GM23338 (cell line): ENCODE data around the gene ATF1. TPM values are rescaled to one million over a fixed set of nuclear protein-coding genes. Genes with fewer than 3 reads are reported as not detected.

Experiments
- ATAC-seq: fragments of 200-7000 bp; cut with Tn5 transposase; 3 replicates; pipeline ENCODE4 v1.9.1; 2020
- DNase-seq: peaks from one replicate; pipeline ENCODE4 v3.0.0-alpha.2; 2015; ENCODE audit warnings: low spot score
- H2AFZ ChIP-seq: fragments of 200-600 bp; sonication (generic); 2 replicates; pipeline ENCODE4 v1.8.0; 2016; ENCODE audit warnings: antibody characterized with exemption, mild to moderate bottlenecking, moderate library complexity
- H3F3A ChIP-seq: fragments of 200-600 bp; sonication (generic); replicated peaks from 2 replicates; pipeline ENCODE4 v1.8.0; 2017; ENCODE audit warnings: antibody characterized with exemption, mixed run types, low read depth
- H3K27ac ChIP-seq: fragments of 200-600 bp; sonication (generic); 2 replicates; pipeline ENCODE4 v1.6.1; 2016; ENCODE audit warnings: low read depth
- H3K27me3 ChIP-seq: fragments of 200-600 bp; sonication (generic); 2 replicates; pipeline ENCODE4 v1.8.0; 2016; ENCODE audit warnings: mild to moderate bottlenecking, mixed run types, moderate library complexity; ENCODE audit not compliant: insufficient read depth
- H3K36me3 ChIP-seq: fragments of 200-600 bp; sonication (generic); 2 replicates; pipeline ENCODE4 v1.8.0; 2016; ENCODE audit warnings: mild to moderate bottlenecking; ENCODE audit not compliant: insufficient read depth
- H3K4me1 ChIP-seq: fragments of 200-600 bp; sonication (generic); 2 replicates; pipeline ENCODE4 v1.8.0; 2016; ENCODE audit warnings: mild to moderate bottlenecking, moderate library complexity; ENCODE audit not compliant: insufficient read depth
- H3K4me2 ChIP-seq: fragments of 200-600 bp; sonication (generic); 2 replicates; pipeline ENCODE4 v1.7.1; 2017; ENCODE audit warnings: mixed run types
- H3K4me3 ChIP-seq: fragments of 200-600 bp; sonication (generic); 2 replicates; pipeline ENCODE4 v1.6.1; 2016; ENCODE audit warnings: mixed run types
- H3K79me2 ChIP-seq: fragments of 200-600 bp; sonication (generic); replicated peaks from 2 replicates; pipeline ENCODE4 v1.8.0; 2017; ENCODE audit warnings: mild to moderate bottlenecking; ENCODE audit not compliant: insufficient read depth
- H3K9me2 ChIP-seq: fragments of 200-600 bp; sonication (generic); 2 replicates; pipeline ENCODE4 v1.8.0; 2017; ENCODE audit not compliant: insufficient read depth
- H4K20me1 ChIP-seq: fragments of 200-600 bp; sonication (generic); replicated peaks from 2 replicates; pipeline ENCODE4 v1.8.0; 2017; ENCODE audit warnings: mild to moderate bottlenecking; ENCODE audit not compliant: insufficient read depth
- H3K27ac Mint-ChIP-seq: 2 replicates; pipeline ENCODE4 v1.8.0; 2020; ENCODE audit warnings: inconsistent platforms, mild to moderate bottlenecking, moderate library complexity, mixed read lengths
- H3K27me3 Mint-ChIP-seq: 3 replicates; pipeline ENCODE4 v1.8.0; 2022; ENCODE audit warnings: low read depth, mild to moderate bottlenecking, moderate library complexity, mixed read lengths, inconsistent platforms; ENCODE audit not compliant: insufficient read depth, poor library complexity
- H3K36me3 Mint-ChIP-seq: 3 replicates; pipeline ENCODE4 v1.8.0; 2021; ENCODE audit warnings: low read depth, mild to moderate bottlenecking, inconsistent platforms, moderate library complexity, mixed read lengths
- H3K4me1 Mint-ChIP-seq: 3 replicates; pipeline ENCODE4 v1.8.0; 2020; ENCODE audit warnings: mild to moderate bottlenecking, inconsistent platforms, mixed read lengths
- H3K4me3 Mint-ChIP-seq: 3 replicates; pipeline ENCODE4 v1.8.0; 2021; ENCODE audit warnings: moderate library complexity, mild to moderate bottlenecking, inconsistent platforms, mixed read lengths
- H3K9me3 Mint-ChIP-seq: 3 replicates; pipeline ENCODE4 v1.8.0; 2020; ENCODE audit warnings: moderate library complexity, mild to moderate bottlenecking, inconsistent platforms, mixed read lengths
- CREB1 ChIP-seq: fragments of 250-450 bp; sonication (Bioruptor Pico); IDR thresholded peaks from 2 replicates; pipeline ENCODE4 v1.5.0; 2020; ENCODE audit warnings: low read depth, mild to moderate bottlenecking, moderate library complexity
- ETS1 ChIP-seq: IDR thresholded peaks from 2 replicates; pipeline ENCODE4 v1.6.1; 2016; ENCODE audit warnings: antibody characterized with exemption
- EZH2phosphoT487 ChIP-seq: fragments of 200-600 bp; sonication (generic); IDR thresholded peaks from one replicate; pipeline ENCODE4 v1.8.1; 2018; ENCODE audit warnings: antibody characterized with exemption; ENCODE audit not compliant: unreplicated experiment
- JUNB ChIP-seq: IDR thresholded peaks from one replicate; pipeline ENCODE4 v1.6.1; 2016; ENCODE audit warnings: antibody characterized with exemption; ENCODE audit not compliant: unreplicated experiment
- NANOG ChIP-seq: IDR thresholded peaks from 2 replicates; pipeline ENCODE4 v1.6.1; 2016; ENCODE audit warnings: antibody characterized with exemption, borderline replicate concordance
- POLR2AphosphoS5 ChIP-seq: IDR thresholded peaks from 2 replicates; pipeline ENCODE4 v1.6.1; 2016; ENCODE audit warnings: antibody characterized with exemption, low read depth
- STAT1 ChIP-seq: IDR thresholded peaks from one replicate; pipeline ENCODE4 v1.6.1; 2016; ENCODE audit warnings: antibody characterized with exemption; ENCODE audit not compliant: unreplicated experiment
- ZNF114 ChIP-seq: fragments of 250-450 bp; sonication (Bioruptor Pico); IDR thresholded peaks from 2 replicates; pipeline ENCODE4 v1.5.0; 2020; ENCODE audit warnings: mild to moderate bottlenecking, moderate library complexity
- ZNF331 ChIP-seq: fragments of 250-450 bp; sonication (Bioruptor Pico); IDR thresholded peaks from 2 replicates; pipeline ENCODE4 v1.5.0; 2020; ENCODE audit warnings: low read depth, mild to moderate bottlenecking, moderate library complexity
- polyA plus RNA-seq: library from polyadenylated mRNA; unstranded; fragments of >200 nt; fragmentation: Nextera tagmentation; extraction: Ambion mirVana; gene quantifications from 2 replicates; pipeline ENCODE4 v1.2.1, GENCODE V29; 2016
- total RNA-seq: library from RNA; depleted of rRNA; stranded (reverse); fragments of >200 nt; shearing (Covaris generic); gene quantifications from 2 replicates; pipeline ENCODE4 v1.2.3, GENCODE V29; 2014
- TF ChIP-seq, protein P1 (sequence below): fragments of 250-450 bp; sonication (Bioruptor Pico); IDR thresholded peaks from 2 replicates; pipeline ENCODE4 v1.5.0; 2020; ENCODE audit warnings: mild to moderate bottlenecking, moderate library complexity
- TF ChIP-seq, protein P2 (sequence below), 2 experiments: fragments of 200-600 bp in 1 of 2; sonication (generic) in 1 of 2; conservative IDR thresholded peaks; 2 replicates each; pipeline versions ENCODE4 v1.5.1 to v1.6.1; 2016 to 2017; ENCODE audit warnings: antibody characterized with exemption in 2 of 2, low read depth in 2 of 2, mild to moderate bottlenecking in 2 of 2, moderate library complexity in 1 of 2
- TF ChIP-seq, protein P3 (sequence below): IDR thresholded peaks from one replicate; pipeline ENCODE4 v1.6.1; 2018; ENCODE audit warnings: antibody characterized with exemption; ENCODE audit not compliant: unreplicated experiment

Gene ATF1
- total and polyA plus RNA-seq, 2 experiments from 2014 or later: 17.5 to 22.7 TPM

DNA sequence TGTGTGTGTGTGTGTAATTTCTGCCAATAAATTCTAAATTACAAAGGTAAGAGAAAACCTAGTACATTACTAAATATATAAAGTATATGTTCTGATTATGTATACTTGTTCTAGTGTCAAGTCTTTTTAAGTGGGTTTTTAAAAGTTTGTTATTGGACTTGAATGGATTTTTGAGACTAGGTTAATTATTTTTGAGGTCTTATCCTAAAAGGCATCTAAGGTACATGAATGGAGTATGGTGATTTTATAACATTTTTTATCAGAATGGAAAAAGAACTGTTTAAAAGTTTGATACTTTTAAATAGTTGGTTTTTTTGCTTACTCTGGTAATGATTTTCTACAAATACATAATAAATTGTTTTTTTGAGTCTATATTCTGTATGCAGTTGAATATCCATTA lies 56.3 kb downstream of the ATF1 start:
- H3K27ac Mint-ChIP-seq: no peak overlapping the region
- TF ChIP-seq CREB1 (no peak), NANOG (no peak), ZNF114 (no peak), STAT1 (no peak), EZH2phosphoT487 (no peak), JUNB (no peak), ETS1 (no peak), ZNF331 (CRISPR knock-in tag) (no peak), POLR2AphosphoS5 (no peak)
- TF ChIP-seq, protein P1, sequence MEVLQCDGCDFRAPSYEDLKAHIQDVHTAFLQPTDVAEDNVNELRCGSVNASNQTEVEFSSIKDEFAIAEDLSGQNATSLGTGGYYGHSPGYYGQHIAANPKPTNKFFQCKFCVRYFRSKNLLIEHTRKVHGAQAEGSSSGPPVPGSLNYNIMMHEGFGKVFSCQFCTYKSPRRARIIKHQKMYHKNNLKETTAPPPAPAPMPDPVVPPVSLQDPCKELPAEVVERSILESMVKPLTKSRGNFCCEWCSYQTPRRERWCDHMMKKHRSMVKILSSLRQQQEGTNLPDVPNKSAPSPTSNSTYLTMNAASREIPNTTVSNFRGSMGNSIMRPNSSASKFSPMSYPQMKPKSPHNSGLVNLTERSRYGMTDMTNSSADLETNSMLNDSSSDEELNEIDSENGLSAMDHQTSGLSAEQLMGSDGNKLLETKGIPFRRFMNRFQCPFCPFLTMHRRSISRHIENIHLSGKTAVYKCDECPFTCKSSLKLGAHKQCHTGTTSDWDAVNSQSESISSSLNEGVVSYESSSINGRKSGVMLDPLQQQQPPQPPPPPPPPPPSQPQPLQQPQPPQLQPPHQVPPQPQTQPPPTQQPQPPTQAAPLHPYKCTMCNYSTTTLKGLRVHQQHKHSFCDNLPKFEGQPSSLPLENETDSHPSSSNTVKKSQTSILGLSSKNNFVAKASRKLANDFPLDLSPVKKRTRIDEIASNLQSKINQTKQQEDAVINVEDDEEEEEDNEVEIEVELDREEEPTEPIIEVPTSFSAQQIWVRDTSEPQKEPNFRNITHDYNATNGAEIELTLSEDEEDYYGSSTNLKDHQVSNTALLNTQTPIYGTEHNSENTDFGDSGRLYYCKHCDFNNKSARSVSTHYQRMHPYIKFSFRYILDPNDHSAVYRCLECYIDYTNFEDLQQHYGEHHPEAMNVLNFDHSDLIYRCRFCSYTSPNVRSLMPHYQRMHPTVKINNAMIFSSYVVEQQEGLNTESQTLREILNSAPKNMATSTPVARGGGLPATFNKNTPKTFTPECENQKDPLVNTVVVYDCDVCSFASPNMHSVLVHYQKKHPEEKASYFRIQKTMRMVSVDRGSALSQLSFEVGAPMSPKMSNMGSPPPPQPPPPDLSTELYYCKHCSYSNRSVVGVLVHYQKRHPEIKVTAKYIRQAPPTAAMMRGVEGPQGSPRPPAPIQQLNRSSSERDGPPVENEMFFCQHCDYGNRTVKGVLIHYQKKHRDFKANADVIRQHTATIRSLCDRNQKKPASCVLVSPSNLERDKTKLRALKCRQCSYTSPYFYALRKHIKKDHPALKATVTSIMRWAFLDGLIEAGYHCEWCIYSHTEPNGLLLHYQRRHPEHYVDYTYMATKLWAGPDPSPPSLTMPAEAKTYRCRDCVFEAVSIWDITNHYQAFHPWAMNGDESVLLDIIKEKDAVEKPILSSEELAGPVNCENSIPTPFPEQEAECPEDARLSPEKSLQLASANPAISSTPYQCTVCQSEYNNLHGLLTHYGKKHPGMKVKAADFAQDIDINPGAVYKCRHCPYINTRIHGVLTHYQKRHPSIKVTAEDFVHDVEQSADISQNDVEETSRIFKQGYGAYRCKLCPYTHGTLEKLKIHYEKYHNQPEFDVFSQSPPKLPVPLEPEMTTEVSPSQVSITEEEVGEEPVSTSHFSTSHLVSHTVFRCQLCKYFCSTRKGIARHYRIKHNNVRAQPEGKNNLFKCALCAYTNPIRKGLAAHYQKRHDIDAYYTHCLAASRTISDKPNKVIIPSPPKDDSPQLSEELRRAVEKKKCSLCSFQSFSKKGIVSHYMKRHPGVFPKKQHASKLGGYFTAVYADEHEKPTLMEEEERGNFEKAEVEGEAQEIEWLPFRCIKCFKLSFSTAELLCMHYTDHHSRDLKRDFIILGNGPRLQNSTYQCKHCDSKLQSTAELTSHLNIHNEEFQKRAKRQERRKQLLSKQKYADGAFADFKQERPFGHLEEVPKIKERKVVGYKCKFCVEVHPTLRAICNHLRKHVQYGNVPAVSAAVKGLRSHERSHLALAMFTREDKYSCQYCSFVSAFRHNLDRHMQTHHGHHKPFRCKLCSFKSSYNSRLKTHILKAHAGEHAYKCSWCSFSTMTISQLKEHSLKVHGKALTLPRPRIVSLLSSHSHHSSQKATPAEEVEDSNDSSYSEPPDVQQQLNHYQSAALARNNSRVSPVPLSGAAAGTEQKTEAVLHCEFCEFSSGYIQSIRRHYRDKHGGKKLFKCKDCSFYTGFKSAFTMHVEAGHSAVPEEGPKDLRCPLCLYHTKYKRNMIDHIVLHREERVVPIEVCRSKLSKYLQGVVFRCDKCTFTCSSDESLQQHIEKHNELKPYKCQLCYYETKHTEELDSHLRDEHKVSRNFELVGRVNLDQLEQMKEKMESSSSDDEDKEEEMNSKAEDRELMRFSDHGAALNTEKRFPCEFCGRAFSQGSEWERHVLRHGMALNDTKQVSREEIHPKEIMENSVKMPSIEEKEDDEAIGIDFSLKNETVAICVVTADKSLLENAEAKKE: no peak
- TF ChIP-seq, protein P2, sequence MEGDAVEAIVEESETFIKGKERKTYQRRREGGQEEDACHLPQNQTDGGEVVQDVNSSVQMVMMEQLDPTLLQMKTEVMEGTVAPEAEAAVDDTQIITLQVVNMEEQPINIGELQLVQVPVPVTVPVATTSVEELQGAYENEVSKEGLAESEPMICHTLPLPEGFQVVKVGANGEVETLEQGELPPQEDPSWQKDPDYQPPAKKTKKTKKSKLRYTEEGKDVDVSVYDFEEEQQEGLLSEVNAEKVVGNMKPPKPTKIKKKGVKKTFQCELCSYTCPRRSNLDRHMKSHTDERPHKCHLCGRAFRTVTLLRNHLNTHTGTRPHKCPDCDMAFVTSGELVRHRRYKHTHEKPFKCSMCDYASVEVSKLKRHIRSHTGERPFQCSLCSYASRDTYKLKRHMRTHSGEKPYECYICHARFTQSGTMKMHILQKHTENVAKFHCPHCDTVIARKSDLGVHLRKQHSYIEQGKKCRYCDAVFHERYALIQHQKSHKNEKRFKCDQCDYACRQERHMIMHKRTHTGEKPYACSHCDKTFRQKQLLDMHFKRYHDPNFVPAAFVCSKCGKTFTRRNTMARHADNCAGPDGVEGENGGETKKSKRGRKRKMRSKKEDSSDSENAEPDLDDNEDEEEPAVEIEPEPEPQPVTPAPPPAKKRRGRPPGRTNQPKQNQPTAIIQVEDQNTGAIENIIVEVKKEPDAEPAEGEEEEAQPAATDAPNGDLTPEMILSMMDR (conservative IDR thresholded peaks at IDR 0.05; ENCODE audit: low read depth in 2 of 2): no peak
- TF ChIP-seq, protein P3, sequence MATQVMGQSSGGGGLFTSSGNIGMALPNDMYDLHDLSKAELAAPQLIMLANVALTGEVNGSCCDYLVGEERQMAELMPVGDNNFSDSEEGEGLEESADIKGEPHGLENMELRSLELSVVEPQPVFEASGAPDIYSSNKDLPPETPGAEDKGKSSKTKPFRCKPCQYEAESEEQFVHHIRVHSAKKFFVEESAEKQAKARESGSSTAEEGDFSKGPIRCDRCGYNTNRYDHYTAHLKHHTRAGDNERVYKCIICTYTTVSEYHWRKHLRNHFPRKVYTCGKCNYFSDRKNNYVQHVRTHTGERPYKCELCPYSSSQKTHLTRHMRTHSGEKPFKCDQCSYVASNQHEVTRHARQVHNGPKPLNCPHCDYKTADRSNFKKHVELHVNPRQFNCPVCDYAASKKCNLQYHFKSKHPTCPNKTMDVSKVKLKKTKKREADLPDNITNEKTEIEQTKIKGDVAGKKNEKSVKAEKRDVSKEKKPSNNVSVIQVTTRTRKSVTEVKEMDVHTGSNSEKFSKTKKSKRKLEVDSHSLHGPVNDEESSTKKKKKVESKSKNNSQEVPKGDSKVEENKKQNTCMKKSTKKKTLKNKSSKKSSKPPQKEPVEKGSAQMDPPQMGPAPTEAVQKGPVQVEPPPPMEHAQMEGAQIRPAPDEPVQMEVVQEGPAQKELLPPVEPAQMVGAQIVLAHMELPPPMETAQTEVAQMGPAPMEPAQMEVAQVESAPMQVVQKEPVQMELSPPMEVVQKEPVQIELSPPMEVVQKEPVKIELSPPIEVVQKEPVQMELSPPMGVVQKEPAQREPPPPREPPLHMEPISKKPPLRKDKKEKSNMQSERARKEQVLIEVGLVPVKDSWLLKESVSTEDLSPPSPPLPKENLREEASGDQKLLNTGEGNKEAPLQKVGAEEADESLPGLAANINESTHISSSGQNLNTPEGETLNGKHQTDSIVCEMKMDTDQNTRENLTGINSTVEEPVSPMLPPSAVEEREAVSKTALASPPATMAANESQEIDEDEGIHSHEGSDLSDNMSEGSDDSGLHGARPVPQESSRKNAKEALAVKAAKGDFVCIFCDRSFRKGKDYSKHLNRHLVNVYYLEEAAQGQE: no peak
- Histone ChIP-seq H3K27ac (no peak overlapping the region), H3K36me3 (peaks cover 24% of the 10 kb centered on the region), H3K27me3 (no peaks in the 10 kb centered on the region), H4K20me1 (no peaks in the 10 kb centered on the region), H2AFZ (no peak overlapping the region), H3K9me2 (no peaks in the 10 kb centered on the region), H3F3A (no peaks in the 10 kb centered on the region), H3K4me1 (no peaks in the 10 kb centered on the region), H3K79me2 (no peaks in the 10 kb centered on the region), H3K4me2 (no peak overlapping the region), H3K4me3 (no peak overlapping the region)
- H3K4me3 Mint-ChIP-seq: no peak overlapping the region
- no peaks in the 10 kb centered on the region for H3K27me3 Mint-ChIP-seq
- H3K4me1 Mint-ChIP-seq: peaks cover 2% of the 10 kb centered on the region; the same call in 1 of the 3 replicates
- peaks cover 23% of the 10 kb centered on the region for H3K36me3 Mint-ChIP-seq
- H3K9me3 Mint-ChIP-seq: no peaks in the 10 kb centered on the region
- ATAC-seq: no peak
- no peak for DNase-seq
